BE2C (cell line): ENCODE data around the gene CLDN7.

ENCODE experiments used
- DNase-seq: peaks from one replicate; pipeline ENCODE4 v3.0.0-alpha.2; 2020
- H3K27me3 ChIP-seq: fragments of 250-450 bp; sonication (Bioruptor Pico); 2 replicates; pipeline ENCODE4 v1.5.1; 2020; ENCODE audit warnings: mild to moderate bottlenecking
- H3K36me3 ChIP-seq: fragments of 250-450 bp; sonication (Bioruptor Pico); 2 replicates; pipeline ENCODE4 v1.5.1; 2020; ENCODE audit warnings: mild to moderate bottlenecking
- H3K4me1 ChIP-seq: fragments of 250-450 bp; sonication (Bioruptor Pico); 2 replicates; pipeline ENCODE4 v1.5.1; 2020
- H3K4me3 ChIP-seq: 2 replicates; pipeline ENCODE4 v1.5.1; 2011; ENCODE audit warnings: low read depth, low read length
- H3K9me3 ChIP-seq: fragments of 250-450 bp; sonication (Bioruptor Pico); 2 replicates; pipeline ENCODE4 v1.5.1; 2020
- TF ChIP-seq, protein P1 (sequence below): IDR thresholded peaks from 2 replicates; pipeline ENCODE4 v1.5.1; 2012; ENCODE audit warnings: mild to moderate bottlenecking, low read depth, low read length

CLDN7 gene

DNA sequence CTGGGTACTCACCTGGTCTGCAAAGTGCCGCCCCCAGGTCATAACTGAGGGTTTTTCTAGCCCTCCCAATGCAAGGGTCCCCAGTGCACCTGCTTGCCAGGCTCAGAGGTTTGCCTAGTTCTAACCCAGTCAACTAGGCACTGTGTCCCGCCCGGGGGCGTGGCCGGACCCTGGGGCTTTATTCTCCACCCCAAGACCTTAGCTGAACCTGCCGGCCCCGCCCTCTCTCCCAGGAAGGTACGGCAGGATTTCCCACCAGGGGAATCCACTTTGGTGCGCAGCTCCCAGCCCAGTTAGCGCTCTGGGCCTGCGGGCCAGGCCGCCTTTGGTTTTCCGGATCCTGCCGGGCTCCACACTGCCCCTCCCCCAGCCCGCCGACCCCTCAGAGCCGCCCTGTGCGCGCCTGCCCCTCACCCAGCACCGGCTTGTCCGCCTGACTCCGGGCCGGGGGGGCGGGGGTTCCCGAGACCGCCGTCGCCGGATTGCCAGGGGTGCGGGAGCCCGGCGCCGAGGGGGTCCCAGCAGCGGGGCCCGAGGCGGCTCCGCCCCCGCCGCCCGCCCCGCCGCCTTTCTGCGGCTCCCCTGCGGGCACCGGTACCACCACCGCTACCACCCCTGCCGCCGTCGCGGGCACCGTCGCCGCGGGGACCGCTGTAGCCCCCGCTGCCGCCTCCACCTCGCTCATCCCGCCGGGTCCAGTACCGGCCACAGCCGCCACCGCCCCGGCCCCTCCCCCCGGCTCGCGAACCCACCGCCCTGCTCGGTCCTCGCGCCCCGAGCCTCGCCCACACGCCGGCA is 31.7 kb upstream of the CLDN7 start:
- H3K4me1 ChIP-seq, result no peaks in the 10 kb centered on the region
- H3K9me3 ChIP-seq, result no peaks in the 10 kb centered on the region
- DNase-seq, result no peak
- H3K36me3 ChIP-seq, result no peaks in the 10 kb centered on the region
- peaks cover 28% of the 10 kb centered on the region for H3K27me3 ChIP-seq
- TF ChIP-seq, protein P1, sequence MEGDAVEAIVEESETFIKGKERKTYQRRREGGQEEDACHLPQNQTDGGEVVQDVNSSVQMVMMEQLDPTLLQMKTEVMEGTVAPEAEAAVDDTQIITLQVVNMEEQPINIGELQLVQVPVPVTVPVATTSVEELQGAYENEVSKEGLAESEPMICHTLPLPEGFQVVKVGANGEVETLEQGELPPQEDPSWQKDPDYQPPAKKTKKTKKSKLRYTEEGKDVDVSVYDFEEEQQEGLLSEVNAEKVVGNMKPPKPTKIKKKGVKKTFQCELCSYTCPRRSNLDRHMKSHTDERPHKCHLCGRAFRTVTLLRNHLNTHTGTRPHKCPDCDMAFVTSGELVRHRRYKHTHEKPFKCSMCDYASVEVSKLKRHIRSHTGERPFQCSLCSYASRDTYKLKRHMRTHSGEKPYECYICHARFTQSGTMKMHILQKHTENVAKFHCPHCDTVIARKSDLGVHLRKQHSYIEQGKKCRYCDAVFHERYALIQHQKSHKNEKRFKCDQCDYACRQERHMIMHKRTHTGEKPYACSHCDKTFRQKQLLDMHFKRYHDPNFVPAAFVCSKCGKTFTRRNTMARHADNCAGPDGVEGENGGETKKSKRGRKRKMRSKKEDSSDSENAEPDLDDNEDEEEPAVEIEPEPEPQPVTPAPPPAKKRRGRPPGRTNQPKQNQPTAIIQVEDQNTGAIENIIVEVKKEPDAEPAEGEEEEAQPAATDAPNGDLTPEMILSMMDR, result no peak
- H3K4me3 ChIP-seq, result no peak overlapping the region

DNA sequence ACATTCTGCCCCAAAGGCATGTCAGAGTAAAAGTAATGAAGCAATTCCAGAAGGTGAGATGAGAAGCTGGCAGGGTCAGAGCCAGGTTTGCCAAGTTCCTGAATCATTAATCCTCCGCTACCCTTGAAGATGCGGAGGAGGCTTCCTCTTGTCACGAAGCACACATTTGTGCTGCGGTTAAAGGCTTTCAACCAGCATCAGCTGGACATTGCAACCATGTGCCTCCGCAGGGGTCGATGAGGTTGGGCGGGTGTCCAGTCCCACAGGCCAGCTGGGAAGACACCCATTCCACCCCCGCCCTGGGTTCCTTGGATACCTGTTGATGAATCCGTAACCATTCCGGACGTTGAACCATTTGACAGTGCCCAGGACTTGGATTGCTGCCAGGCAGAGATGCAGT is 30.9 kb upstream of the CLDN7 start:
- no peaks in the 10 kb centered on the region for H3K36me3 ChIP-seq
- TF ChIP-seq, protein P1, result no peak
- H3K9me3 ChIP-seq, result no peaks in the 10 kb centered on the region
- H3K4me3 ChIP-seq, result no peak overlapping the region
- H3K4me1 ChIP-seq, result no peaks in the 10 kb centered on the region
- no peak for DNase-seq
- peaks cover 28% of the 10 kb centered on the region for H3K27me3 ChIP-seq

DNA sequence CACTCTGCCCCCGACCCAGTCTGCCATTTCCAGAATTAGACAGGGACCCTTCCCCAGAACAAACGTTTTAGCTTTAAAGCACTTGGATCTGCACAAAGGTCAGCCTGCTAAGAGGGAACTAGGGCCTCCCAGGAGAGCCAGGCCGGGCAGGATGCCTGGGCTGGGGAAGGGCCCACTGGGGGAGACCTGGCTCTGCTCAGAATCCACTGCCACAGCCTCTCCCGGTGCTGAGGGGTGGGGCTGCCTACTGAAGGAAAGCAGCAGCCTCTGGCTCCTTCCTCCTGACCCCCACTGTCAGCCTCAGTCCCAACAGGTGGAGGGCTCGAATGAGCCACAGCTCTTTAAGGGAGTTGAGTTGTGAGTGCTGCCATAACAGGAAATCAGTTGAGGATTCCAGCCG is 30.5 kb upstream of the CLDN7 start:
- DNase-seq, result no peak
- Histone ChIP-seq H3K4me1 (no peaks in the 10 kb centered on the region), H3K36me3 (no peaks in the 10 kb centered on the region), H3K27me3 (peaks cover 28% of the 10 kb centered on the region), H3K9me3 (no peaks in the 10 kb centered on the region), H3K4me3 (no peak overlapping the region)
- TF ChIP-seq, protein P1, result no peak

DNA sequence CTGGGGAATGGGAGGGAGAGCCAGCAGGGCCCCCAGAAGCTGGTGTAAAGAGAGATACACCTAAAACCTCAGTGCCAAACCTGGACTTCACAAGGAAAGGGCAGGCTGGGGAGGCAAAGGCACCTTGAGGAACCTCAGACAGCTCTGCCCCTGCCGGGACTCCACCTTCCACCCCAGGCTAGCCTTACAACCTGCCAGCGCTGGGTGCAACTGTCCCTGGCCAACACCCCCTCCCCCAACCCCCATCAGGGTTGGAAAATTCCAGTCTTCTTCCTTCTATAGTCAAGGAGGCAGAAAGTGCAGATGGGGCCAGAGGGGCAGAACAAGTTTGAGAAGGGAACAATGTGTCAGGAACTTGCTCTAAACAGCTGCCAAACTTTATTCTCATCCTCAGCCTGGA is 29.9 kb upstream of the CLDN7 start:
- Histone ChIP-seq H3K4me1 (no peaks in the 10 kb centered on the region), H3K9me3 (no peaks in the 10 kb centered on the region), H3K27me3 (peaks cover 28% of the 10 kb centered on the region), H3K4me3 (no peak overlapping the region), H3K36me3 (no peaks in the 10 kb centered on the region)
- DNase-seq, result no peak
- TF ChIP-seq, protein P1, result no peak

DNA sequence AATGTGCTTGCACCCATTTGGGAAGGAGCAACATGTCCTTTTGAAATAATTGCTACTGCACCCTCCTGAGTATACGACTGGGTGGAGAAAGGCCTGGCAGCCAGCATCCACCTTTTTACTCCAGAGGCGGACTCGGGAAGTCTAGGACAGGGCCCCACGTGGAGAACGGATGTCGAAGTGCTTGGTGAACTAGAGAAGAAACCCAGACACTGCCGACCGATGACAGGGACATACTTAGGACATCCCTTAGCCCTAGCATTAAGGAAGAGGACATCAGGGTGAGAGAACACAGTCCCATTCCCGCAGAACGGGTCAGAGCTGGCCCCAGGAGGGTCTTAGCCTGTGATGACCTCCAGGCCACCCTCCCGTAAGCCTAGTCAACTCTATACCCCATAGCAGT is 28.4 kb upstream of the CLDN7 start:
- TF ChIP-seq, protein P1, result no peak
- Histone ChIP-seq H3K4me1 (no peaks in the 10 kb centered on the region), H3K27me3 (peaks cover 28% of the 10 kb centered on the region), H3K9me3 (no peaks in the 10 kb centered on the region), H3K36me3 (no peaks in the 10 kb centered on the region), H3K4me3 (no peak overlapping the region)
- no peak for DNase-seq

DNA sequence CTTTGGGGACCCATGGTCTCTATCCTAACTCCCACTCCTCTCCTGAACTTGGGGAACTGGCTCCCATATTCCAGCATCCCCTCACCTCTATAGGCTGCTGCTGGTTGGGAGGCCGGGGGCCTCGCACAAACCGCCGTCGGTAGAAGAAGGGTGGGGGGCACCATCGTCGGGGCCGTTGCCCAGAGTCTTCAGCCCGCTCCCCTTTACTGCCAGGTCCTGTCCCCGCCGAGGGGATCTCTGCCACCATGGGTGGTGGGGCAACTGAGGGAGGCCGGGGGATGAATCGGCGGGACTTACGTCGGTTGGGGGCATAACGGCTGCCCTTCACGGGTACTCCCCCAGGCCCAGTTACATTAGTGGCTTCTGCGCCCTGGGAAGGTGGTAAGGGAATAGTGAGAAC is 27.9 kb upstream of the CLDN7 start:
- no peaks in the 10 kb centered on the region for H3K36me3 ChIP-seq
- H3K4me1 ChIP-seq, result no peaks in the 10 kb centered on the region
- DNase-seq, result no peak
- H3K4me3 ChIP-seq, result no peak overlapping the region
- TF ChIP-seq, protein P1, result no peak
- no peaks in the 10 kb centered on the region for H3K9me3 ChIP-seq
- peaks cover 28% of the 10 kb centered on the region for H3K27me3 ChIP-seq
